GM13977 (cell line): ENCODE results near the gene LASP1NB.

Source experiments
- DNase-seq: peaks from one replicate; pipeline ENCODE4 v3.0.0; 2012; ENCODE audit warnings: low spot score
- in situ Hi-C: fragments of 300-500 bp; cut with MboI; formaldehyde crosslinking; loops from one replicate; pipeline ENCODE4 v1.12.0; 2022; ENCODE audit warnings: low sequenced_read_pairs, low pct_unique_long_range_greater_than_20kb, mixed read lengths, inconsistent platforms; ENCODE audit not compliant: unreplicated experiment
- TF ChIP-seq, protein P1 (sequence below): IDR thresholded peaks from 2 replicates; pipeline ENCODE4 v1.5.1; 2012; ENCODE audit warnings: mild to moderate bottlenecking, control low read depth; ENCODE audit not compliant: insufficient read depth; ENCODE audit errors: extremely low read depth, missing control alignments

LASP1NB gene

DNA sequence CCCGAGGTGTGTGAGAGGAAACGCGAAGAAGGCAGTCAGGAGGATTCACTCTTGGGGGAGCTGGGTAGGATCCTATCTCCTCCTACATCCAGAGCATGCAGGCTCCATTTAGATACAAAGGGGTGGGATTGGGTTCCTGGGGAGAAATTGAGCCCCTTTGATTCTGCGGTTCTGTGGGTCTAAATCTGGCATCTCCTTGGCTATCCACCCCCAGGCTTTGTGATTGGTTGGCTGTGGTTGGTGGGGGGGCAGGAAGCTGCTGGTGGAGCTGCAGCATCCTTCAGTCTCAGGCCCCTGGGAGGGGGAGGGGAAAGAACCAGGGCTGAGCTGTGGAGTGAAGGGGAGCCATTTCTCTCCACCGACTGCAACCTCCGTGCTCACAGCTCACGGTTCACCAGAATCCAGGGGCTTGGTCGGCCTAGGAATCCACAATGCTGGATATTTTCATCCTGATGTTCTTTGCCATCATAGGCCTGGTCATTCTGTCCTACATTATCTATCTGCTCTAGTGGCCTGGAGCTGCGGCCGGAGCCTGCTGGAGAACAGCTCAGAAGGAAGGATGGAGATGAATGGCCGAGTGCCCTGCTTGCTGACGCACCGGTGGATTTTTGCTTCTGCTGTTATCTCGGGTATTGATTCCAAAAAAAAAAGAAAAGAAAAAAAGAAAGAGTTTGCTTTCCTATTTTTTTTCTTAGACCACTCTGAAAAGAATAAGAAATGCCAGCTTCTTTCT, at the start of gene LASP1NB:
TSS of gene LASP1NB (plus strand) at position 352 of the 733 bp plus-strand sequence.
- in situ Hi-C loops: no loop called here
- TF ChIP-seq, protein P1, sequence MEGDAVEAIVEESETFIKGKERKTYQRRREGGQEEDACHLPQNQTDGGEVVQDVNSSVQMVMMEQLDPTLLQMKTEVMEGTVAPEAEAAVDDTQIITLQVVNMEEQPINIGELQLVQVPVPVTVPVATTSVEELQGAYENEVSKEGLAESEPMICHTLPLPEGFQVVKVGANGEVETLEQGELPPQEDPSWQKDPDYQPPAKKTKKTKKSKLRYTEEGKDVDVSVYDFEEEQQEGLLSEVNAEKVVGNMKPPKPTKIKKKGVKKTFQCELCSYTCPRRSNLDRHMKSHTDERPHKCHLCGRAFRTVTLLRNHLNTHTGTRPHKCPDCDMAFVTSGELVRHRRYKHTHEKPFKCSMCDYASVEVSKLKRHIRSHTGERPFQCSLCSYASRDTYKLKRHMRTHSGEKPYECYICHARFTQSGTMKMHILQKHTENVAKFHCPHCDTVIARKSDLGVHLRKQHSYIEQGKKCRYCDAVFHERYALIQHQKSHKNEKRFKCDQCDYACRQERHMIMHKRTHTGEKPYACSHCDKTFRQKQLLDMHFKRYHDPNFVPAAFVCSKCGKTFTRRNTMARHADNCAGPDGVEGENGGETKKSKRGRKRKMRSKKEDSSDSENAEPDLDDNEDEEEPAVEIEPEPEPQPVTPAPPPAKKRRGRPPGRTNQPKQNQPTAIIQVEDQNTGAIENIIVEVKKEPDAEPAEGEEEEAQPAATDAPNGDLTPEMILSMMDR: no peak
- no peak for DNase-seq

DNA sequence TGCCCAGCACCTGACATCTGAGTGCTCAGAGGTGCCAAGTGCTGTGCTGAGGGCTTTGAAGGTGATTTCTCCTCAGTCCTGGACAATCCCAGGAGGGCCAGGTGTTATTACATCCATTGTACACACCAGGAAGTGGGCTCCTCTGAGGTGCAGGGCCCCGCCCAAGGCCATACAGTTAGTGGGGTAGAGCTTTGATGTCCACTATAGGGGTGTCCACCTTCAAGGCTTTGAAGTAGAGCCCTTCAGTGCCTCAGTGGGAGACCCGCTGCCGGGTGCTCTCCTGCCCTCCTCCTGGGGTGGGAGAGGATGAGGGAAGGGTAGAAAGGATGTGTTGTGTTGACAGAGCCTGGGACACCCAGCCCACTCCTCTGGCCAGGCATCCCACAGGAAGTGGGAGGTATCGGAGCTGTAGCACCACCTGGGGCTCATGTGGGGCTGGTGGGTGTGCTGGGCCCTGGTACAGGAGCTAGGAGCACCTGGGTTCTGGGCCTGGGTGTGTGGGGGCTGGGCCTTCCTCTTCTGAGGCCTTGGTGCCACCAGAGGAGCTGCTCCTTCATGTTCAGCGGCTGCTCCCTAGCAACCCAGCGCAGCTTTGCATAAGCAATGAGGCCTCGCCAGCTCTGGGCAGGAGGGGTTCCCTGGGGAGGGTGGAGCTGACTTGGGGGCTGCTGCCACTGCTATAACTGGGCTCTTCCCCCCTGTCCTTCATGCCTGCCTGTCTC, 48.1 kb upstream of the LASP1NB start:
- DNase-seq: no peak
- in situ Hi-C loops: no loop called here
- TF ChIP-seq, protein P1: no peak

DNA sequence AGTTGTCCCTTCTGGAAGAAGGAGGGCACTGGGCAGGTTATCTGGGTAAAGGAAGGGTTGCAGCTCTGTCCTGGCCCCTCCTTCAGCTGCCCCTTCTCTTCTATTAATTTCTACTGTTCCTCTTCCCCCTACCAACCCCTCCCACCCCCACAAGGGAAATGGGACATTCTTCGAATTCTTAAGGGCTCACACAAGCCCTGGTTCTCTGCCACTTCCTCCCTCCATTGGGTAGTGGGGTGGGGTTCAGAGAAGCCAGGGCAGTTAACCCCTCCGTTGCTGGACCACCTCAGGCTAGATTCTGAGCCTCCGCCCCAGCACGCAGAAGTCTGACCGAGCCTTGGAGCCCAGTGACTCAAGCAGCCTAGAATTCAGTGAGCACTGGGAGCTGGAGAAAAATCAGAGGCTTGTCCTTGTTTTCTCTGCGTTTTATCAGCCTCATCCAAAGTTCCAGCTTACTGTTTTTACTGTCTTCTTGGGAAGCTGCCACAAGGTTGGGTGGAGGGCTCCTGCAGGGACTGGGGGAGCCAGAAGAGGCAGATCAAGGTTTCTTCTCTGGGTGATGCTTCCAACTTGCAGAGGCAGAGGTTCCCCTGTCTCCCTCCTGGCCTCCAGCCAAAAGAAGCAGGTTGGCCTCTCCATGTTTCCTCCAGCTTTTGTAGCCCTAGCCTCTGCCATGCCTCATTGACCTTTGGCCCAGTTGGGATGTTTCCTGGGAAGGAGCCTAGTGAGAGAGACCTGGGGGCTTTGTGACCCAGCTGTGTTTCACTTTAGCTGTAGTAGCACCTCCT, 45.3 kb upstream of the LASP1NB start:
- no peak for DNase-seq
- in situ Hi-C loops: no loop called here
- TF ChIP-seq, protein P1: no peak

DNA sequence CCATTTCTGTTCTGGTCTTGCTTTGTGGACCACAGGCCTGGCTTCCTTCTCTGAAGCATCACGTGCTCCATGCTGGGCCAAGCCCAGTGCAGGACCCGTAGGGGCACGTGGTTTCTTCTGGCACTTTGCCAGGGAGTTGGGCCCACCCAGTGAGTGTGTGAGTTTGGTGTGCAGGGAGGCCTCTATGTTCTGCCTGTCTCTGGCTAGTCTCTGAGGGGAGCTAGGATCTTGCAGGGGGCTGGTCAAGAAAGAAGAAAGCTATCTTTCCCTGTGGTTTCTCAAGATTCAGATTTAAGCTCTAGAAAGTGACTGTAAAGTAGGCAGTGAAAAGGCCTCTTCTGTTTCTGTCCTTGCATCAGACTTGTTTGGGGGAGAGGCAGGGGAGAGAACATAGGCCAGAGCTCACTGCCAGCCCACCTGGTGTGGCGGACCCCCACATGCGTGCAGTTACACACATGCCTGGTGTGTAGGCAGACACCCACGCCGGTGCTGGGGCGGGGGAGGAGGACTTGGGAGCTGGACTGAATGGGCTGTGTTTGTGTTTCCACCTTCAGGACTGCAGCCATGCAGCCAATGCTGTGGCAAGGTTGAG, 43.7 kb upstream of the LASP1NB start:
- TF ChIP-seq, protein P1: no peak
- in situ Hi-C loops: no loop called here
- DNase-seq: no peak

DNA sequence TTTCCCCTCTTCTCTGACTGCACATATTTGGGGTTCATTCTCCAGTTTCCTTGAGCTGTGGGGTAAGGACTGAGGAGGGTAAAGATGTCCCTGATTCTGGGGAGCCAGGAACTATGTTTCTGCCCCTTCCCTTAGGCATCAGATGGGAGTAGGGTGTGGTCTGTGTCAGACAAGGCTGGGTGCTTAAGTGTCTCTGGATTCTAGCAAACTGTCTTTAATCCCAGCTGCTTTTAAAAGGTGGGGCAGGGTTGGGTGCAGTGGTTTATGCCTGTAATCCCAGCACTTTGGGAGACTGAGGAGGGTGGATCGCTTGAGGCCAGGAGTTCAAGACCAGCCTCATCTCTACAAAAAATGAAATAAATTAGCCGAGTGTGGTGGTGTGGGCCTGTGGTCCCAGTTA, 42.5 kb upstream of the LASP1NB start:
- TF ChIP-seq, protein P1: no peak
- in situ Hi-C loops: no loop called here
- no peak for DNase-seq
